IMR-90 (cell line): ENCODE results near the gene NLGN2. TPM values are rescaled to one million over a fixed set of nuclear protein-coding genes. Genes with fewer than 3 reads are reported as not detected.
A peak's percentile ranks its signal among the peaks of the same experiment; 100 is the strongest.

Experiments used
- ATAC-seq: fragments of 200-7000 bp; cut with Tn5 transposase; 2 replicates; pipeline ENCODE4 v1.9.1; 2020; ENCODE audit warnings: low read depth, mild to moderate bottlenecking, moderate library complexity
- BruUV-seq: library from RNA; stranded (reverse); fragments of 400-500 nt; replicated peaks from 2 replicates; lab custom pipeline; 2021; lab: Mats Ljungman, UMichigan
- CTCF ChIA-PET: fragments of 300-600 bp; formaldehyde crosslinking; extraction: SDS; loops from one replicate; lab custom pipeline; 2021; ENCODE audit warnings: antibody characterized with exemption; lab: Yijun Ruan, JAX
- POLR2A ChIA-PET: fragments of 300-600 bp; sonication (Branson Sonifier 250); formaldehyde crosslinking; loops from one replicate; lab custom pipeline; 2022; ENCODE audit warnings: antibody characterized with exemption; ENCODE audit not compliant: unreplicated experiment; lab: Charles Lee
- DNase-seq: peaks from one replicate; pipeline ENCODE4 v3.0.0; 2013
- H2AFZ ChIP-seq: replicated peaks from 2 replicates; pipeline ENCODE3; 2013; ENCODE audit warnings: low read length, mild to moderate bottlenecking; ENCODE audit not compliant: poor library complexity
- H2AK5ac ChIP-seq: 2 replicates; pipeline ENCODE4 v1.6.1; 2013; ENCODE audit warnings: low read depth, low read length, inconsistent platforms
- H2AK9ac ChIP-seq: replicated peaks from 2 replicates; pipeline ENCODE3; 2013; ENCODE audit warnings: mild to moderate bottlenecking, low read depth, low read length, moderate library complexity; ENCODE audit not compliant: poor library complexity
- H2BK120ac ChIP-seq: 2 replicates; pipeline ENCODE4 v1.6.1; 2013; ENCODE audit warnings: low read depth, low read length, inconsistent platforms
- H2BK15ac ChIP-seq: 3 replicates; pipeline ENCODE4 v1.6.1; 2013; ENCODE audit warnings: low read depth, low read length, inconsistent platforms
- H2BK20ac ChIP-seq: 2 replicates; pipeline ENCODE4 v1.6.1; 2013; ENCODE audit warnings: low read depth, mild to moderate bottlenecking, inconsistent platforms, low read length, moderate library complexity
- H2BK5ac ChIP-seq: 2 replicates; pipeline ENCODE4 v1.6.1; 2013; ENCODE audit warnings: mild to moderate bottlenecking, low read depth, low read length, inconsistent platforms; ENCODE audit not compliant: poor library complexity, severe bottlenecking
- H3K14ac ChIP-seq: replicated peaks from 2 replicates; pipeline ENCODE4 v1.6.1; 2013; ENCODE audit warnings: low read depth, low read length, inconsistent platforms
- H3K18ac ChIP-seq: 2 replicates; pipeline ENCODE4 v1.6.1; 2013; ENCODE audit warnings: low read depth, low read length, control low read depth
- H3K23ac ChIP-seq: 2 replicates; pipeline ENCODE4 v1.6.1; 2013; ENCODE audit warnings: low read depth, low read length, inconsistent platforms
- H3K27ac ChIP-seq: 2 replicates; pipeline ENCODE4 v1.5.1; 2013; ENCODE audit warnings: mild to moderate bottlenecking, control low read depth, low read length; ENCODE audit not compliant: insufficient read depth
- H3K27me3 ChIP-seq: 2 replicates; pipeline ENCODE4 v1.6.1; 2013; ENCODE audit warnings: low read length; ENCODE audit not compliant: control insufficient read depth, insufficient read depth
- H3K36me3 ChIP-seq: 2 replicates; pipeline ENCODE4 v1.6.1; 2013; ENCODE audit warnings: low read length, mixed read lengths; ENCODE audit not compliant: control insufficient read depth, insufficient read depth
- H3K4ac ChIP-seq: 2 replicates; pipeline ENCODE4 v1.6.1; 2013; ENCODE audit warnings: low read depth, low read length, inconsistent platforms
- H3K4me1 ChIP-seq: 2 replicates; pipeline ENCODE4 v1.6.1; 2013; ENCODE audit warnings: low read length, mixed read lengths; ENCODE audit not compliant: control insufficient read depth, insufficient read depth
- H3K4me2 ChIP-seq: 2 replicates; pipeline ENCODE4 v1.6.1; 2013; ENCODE audit warnings: low read depth, mild to moderate bottlenecking, control low read depth, low read length, moderate library complexity
- H3K4me3 ChIP-seq: 2 replicates; pipeline ENCODE4 v1.5.1; 2013; ENCODE audit warnings: low read depth, mild to moderate bottlenecking, control low read depth, low read length, moderate library complexity; ENCODE audit not compliant: insufficient read depth
- H3K56ac ChIP-seq: 2 replicates; pipeline ENCODE4 v1.6.1; 2013; ENCODE audit warnings: low read length, inconsistent platforms; ENCODE audit not compliant: insufficient read depth; ENCODE audit errors: extremely low read depth
- H3K79me1 ChIP-seq, 2 experiments: 2 replicates each; pipeline ENCODE4 v1.6.1; 2013; ENCODE audit warnings: low read length in 2 of 2, inconsistent platforms in 1 of 2, low read depth in 1 of 2
- H3K9ac ChIP-seq: 2 replicates; pipeline ENCODE4 v1.6.1; 2013; ENCODE audit warnings: low read depth, low read length, control low read depth
- H3K9me1 ChIP-seq: 2 replicates; pipeline ENCODE4 v1.6.1; 2013; ENCODE audit warnings: low read length, inconsistent platforms; ENCODE audit not compliant: insufficient read depth
- H3K9me3 ChIP-seq: 2 replicates; pipeline ENCODE4 v1.6.1; 2013; ENCODE audit warnings: low read length; ENCODE audit not compliant: control insufficient read depth, insufficient read depth
- H4K20me1 ChIP-seq: 2 replicates; pipeline ENCODE4 v1.6.1; 2013; ENCODE audit warnings: low read length, inconsistent platforms; ENCODE audit not compliant: insufficient read depth
- H4K5ac ChIP-seq: 2 replicates; pipeline ENCODE4 v1.6.1; 2013; ENCODE audit warnings: mild to moderate bottlenecking, low read depth, low read length, control low read depth
- H4K8ac ChIP-seq, 2 experiments: 2 replicates each; pipeline ENCODE4 v1.6.1; 2013; ENCODE audit warnings: low read depth in 2 of 2, low read length in 2 of 2, control low read depth in 1 of 2, inconsistent platforms in 1 of 2
- H4K91ac ChIP-seq: 2 replicates; pipeline ENCODE4 v1.6.1; 2013; ENCODE audit warnings: low read depth, low read length, inconsistent platforms; ENCODE audit not compliant: insufficient read depth
- CHD1 ChIP-seq: IDR thresholded peaks from 2 replicates; pipeline ENCODE4 v1.6.1; 2012; ENCODE audit warnings: low read depth, low read length, improper control_type of control experiment
- WGBS, 2 experiments: methylation state at CpG; one replicate each; pipeline versions ENCODE4 v1.1.5 to v1.1.7; 2013; ENCODE audit warnings: missing lambda C conversion rate in 2 of 2; ENCODE audit not compliant: insufficient read length in 1 of 2; ENCODE audit errors: extremely low coverage in 2 of 2; 5-methylcytosine and 5-hydroxymethylcytosine counted together
- dilution Hi-C: fragments of 300-500 bp; cut with HindIII; formaldehyde crosslinking; loops from one replicate; pipeline ENCODE4 v1.14.3; 2018; ENCODE audit warnings: low sequenced_read_pairs; ENCODE audit not compliant: unreplicated experiment
- in situ Hi-C: fragments of 300-500 bp; cut with MboI; formaldehyde crosslinking; loops from 3 replicates; pipeline ENCODE4 v1.14.3; 2019; ENCODE audit warnings: low sequenced_read_pairs, inconsistent platforms, mixed read lengths
- intact Hi-C: fragments of 100-400 bp; cut with micrococcal nuclease; formaldehyde crosslinking; loops from 2 replicates; pipeline ENCODE4 v1.10.0; 2022
- polyA plus RNA-seq, 3 experiments: library from polyadenylated mRNA; depleted of rRNA; stranded (reverse); fragments of >200 nt; gene quantifications; 2 replicates each; pipeline ENCODE4 v1.2.3, GENCODE V29; 2012; ENCODE audit warnings: low replicate concordance in 1 of 3
- total RNA-seq: library from RNA; depleted of rRNA; stranded (reverse); fragments of >200 nt; gene quantifications from 2 replicates; pipeline ENCODE4 v1.2.3, GENCODE V29; 2012

NLGN2 gene
- total and polyA plus RNA-seq, 2 of the 4 experiments (the other 2 are of a cell fraction) = 1.8 to 38.1 TPM

GRCh38 chr17:7361906-7362305 is 45.7 kb upstream of the NLGN2 start:
- no TSS peak for BruUV-seq
- no peak overlapping the region for H3K27ac ChIP-seq
- H3K79me1 ChIP-seq = no peaks in the 10 kb centered on the region
- H4K5ac ChIP-seq = no peak overlapping the region
- no peaks in the 10 kb centered on the region for H3K4me1 ChIP-seq
- no peak overlapping the region for H3K23ac ChIP-seq
- CTCF ChIA-PET = interaction anchor here (0.6 kb wide), 1 partner anchor 224 kb away, joined by 3 read pairs; no protein-coding TSS in a partner anchor
- H3K18ac ChIP-seq = no peak overlapping the region
- no peaks in the 10 kb centered on the region for H4K20me1 ChIP-seq
- no peak for ATAC-seq
- H2AK9ac ChIP-seq = no peak overlapping the region
- no peaks in the 10 kb centered on the region for H3K36me3 ChIP-seq
- no peak overlapping the region for H4K91ac ChIP-seq
- no peak overlapping the region for H3K4me3 ChIP-seq
- no peak overlapping the region for H3K4me2 ChIP-seq
- intact Hi-C loops (no loop called here), in situ Hi-C loops (no loop called here), dilution Hi-C loops (no loop called here)
- TF ChIP-seq CHD1 = no peak
- H2BK15ac ChIP-seq = no peak overlapping the region
- POLR2A ChIA-PET = no interaction called here
- H2BK5ac ChIP-seq = no peak overlapping the region
- H3K4ac ChIP-seq = no peak overlapping the region
- H4K8ac ChIP-seq = no peak overlapping the region
- H3K56ac ChIP-seq = no peak overlapping the region
- no peaks in the 10 kb centered on the region for H3K9me1 ChIP-seq
- no peak overlapping the region for H2BK120ac ChIP-seq
- WGBS, 2 experiments = 64% methylated on average over 3 of the region's 3 CpGs; no CpG with 5 or more reads in 1 of the 2 experiments
- no peak overlapping the region for H2BK20ac ChIP-seq
- H3K9ac ChIP-seq = no peak overlapping the region
- no peak overlapping the region for H3K14ac ChIP-seq
- H3K27me3 ChIP-seq = peaks cover 2% of the 10 kb centered on the region; the same call in 1 of the 2 replicates
- no peaks in the 10 kb centered on the region for H3K9me3 ChIP-seq
- H2AFZ ChIP-seq = peak overlapping the region; percentile 13
- DNase-seq = no peak
- no peak overlapping the region for H2AK5ac ChIP-seq
